TTC549 (cell line): ENCODE results near the gene STAT5A.
"Not testable (repeated sequence)": the region's sequence is repeated elsewhere in the genome, so short reads cannot be mapped to it uniquely, and the experiment has no call there.

Experiments
- FAIRE-seq: peaks from 2 replicates; lab custom pipeline; 2012; peaks lifted over from hg19 to GRCh38; lab: Jason Lieb, UNC

Gene STAT5A

DNA sequence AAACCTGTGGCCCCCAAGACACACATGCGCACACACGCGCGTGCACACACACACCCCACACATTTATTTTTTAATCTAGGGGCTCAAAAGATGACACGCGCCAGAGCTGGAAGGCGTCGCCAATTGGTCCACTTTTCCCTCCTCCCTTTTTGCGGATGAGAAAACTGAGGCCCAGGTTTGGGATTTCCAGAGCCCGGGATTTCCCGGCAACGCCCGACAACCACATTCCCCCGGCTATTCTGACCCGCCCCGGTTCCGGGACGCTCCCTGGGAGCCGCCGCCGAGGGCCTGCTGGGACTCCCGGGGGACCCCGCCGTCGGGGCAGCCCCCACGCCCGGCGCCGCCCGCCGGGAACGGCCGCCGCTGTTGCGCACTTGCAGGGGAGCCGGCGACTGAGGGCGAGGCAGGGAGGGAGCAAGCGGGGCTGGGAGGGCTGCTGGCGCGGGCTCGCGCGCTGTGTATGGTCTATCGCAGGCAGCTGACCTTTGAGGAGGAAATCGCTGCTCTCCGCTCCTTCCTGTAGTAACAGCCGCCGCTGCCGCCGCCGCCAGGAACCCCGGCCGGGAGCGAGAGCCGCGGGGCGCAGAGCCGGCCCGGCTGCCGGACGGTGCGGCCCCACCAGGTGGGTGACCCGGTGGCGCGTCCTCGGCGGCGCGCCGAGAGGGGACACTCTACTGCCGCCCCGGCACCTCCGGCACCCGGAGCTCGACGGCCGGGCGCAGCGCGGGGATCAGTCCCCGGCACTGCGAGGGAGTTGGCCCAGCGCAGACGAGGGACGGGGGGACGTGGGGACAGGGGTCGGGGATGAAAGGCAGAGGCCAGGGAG lies at the start of gene STAT5A:
STAT5A (plus strand) TSS at position 522 of the 826 bp plus-strand sequence. CDS start 914 bp downstream, outside the sequence.
- FAIRE-seq: no peak

GRCh38 chr17:42239576-42239975 lies 48.7 kb upstream of the STAT5A start:
- not testable (repeated sequence) for FAIRE-seq

GRCh38 chr17:42240201-42240600 lies 48.1 kb upstream of the STAT5A start:
- no peak for FAIRE-seq

- FAIRE-seq: not testable (repeated sequence)
Observed at GRCh38 chr17:42240863-42241262, 47.4 kb upstream of the STAT5A start.

DNA sequence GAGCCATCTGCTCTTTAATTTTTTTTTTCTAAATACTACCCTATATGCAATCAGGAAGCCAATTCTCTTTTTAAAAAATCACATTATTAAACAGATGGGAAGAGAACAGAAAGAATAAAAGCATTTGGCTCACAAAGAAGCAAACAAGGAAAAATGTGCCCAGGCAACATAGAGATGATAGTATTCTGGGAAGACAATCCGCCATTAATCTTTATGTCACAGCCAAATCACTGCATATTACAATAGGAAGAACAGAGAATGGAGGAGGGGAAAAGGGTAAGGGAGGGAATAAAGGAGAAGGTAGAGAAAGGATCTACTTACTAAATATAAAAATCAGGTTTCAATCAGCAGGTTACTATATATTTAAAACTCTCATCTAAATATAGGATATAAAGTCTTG lies 46.4 kb upstream of the STAT5A start:
- no peak for FAIRE-seq

DNA sequence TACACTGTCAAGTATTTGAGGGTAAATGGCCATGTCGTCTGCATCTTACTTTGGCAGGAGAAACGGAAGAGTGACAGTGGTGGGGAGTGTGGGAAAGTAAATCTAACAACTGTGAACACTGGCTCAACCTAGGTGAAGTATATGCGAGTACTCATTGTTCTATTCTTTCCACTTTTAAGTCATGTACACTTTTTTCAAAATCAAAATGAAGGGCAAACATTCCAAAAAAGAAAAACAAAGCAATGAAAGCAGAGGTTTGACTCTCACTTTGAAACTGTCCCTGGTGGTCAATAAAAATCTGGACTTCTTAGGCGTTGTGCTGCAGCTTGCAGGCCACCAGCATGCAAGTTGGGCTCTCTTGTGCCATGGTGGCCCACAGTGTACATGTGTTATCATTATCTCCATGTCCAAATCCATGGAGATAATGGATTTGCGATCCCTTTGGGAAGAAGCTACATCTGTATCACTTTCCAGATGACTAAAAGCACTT lies 44.8 kb upstream of the STAT5A start:
- FAIRE-seq: no peak

DNA sequence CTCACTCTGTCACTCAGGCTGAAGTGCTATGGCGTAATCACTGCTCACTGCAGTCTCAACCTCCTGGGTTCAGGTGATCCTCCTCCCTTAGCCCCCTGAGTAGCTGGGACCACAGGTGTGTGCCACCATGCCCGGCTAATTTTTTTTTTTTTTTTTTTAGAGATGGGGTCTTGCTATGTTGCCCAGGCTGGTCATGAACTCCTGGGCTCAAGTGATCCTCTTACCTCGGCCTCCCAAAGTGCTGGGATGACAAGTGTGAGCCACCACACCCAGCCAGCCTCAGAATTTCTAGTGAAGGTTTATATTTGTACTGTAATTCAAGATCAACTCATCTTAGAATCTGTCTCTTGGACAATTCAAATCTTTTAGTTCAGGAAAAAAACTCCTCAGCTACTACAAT lies 44.2 kb upstream of the STAT5A start:
- not testable (repeated sequence) for FAIRE-seq

DNA sequence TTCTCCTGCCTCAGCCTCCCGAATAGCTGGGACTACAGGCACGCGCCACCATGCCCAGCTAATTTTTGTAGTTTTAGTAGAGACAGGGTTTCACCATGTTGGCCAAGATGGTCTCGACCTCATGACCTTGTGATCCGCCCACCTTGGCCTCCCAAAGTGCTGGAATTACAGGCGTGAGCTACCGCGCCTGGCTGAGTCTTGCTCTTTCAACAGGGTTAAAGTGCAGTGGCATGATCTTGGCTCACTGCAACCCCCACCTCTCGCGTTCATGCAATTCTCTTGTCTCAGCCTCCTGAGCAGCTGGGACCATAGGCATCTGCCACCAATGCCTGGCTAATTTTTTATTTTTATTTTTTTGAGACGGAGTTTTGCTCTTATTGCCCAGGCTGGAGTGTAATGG lies 43.1 kb upstream of the STAT5A start:
- not testable (repeated sequence) for FAIRE-seq

DNA sequence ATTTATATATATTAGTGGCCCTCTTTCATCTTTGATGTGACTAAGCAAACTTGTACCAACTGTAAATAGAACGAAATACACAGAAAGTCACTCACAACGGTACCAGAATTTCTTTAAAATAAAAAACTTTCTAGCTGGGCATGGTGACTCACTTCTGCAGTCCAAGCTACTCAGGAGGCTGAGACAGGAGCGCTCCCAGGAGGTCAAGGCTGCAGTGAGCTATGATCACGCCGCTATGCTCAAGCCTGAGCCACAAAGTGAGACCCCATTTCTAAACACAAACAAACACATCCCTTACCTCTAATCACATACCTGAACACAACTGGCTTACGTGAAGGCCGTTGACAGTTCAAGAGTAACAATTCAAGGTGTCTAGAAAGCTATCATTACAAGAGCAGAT lies 41.8 kb upstream of the STAT5A start:
- FAIRE-seq: no peak

GRCh38 chr17:42247734-42248133 lies 40.6 kb upstream of the STAT5A start:
- FAIRE-seq: no peak

DNA sequence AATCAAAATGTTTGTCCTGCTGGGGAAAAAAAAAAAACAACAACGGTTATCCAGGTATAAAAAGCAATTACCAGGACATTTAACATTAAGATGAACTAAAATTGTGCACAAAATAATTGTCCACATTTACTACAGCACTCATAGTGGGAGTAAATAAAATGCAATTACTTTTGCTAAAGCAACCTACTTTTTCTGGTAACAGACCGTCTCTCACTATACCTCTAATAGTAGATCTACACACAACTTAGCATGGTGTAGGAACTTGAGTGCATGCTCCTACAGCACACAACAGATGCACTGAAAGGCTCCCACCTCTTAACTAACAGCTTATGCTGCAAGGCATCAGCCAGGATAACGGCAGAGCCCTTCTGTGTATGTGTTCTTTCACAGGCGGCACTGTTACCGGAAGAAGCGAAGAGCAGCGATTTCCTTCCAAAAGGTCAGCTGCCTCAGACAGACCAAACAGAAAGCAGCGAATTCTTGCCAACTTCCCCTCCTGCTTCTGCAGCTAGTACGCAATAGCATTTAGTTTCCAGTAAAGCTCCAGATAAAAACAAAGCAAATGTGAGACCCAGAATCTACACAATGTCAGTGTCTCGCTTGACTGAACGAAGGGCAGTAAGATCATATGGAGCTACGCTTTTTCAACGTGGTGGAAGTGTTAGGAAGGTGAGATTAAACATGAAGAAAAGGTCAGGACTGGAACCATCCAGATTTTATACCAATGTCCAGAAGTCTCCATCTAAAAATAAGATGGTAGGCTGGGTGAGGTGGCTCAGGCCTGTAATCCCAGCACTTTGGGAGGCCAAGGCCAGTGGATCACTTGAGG lies 39.7 kb upstream of the STAT5A start:
- no peak for FAIRE-seq

DNA sequence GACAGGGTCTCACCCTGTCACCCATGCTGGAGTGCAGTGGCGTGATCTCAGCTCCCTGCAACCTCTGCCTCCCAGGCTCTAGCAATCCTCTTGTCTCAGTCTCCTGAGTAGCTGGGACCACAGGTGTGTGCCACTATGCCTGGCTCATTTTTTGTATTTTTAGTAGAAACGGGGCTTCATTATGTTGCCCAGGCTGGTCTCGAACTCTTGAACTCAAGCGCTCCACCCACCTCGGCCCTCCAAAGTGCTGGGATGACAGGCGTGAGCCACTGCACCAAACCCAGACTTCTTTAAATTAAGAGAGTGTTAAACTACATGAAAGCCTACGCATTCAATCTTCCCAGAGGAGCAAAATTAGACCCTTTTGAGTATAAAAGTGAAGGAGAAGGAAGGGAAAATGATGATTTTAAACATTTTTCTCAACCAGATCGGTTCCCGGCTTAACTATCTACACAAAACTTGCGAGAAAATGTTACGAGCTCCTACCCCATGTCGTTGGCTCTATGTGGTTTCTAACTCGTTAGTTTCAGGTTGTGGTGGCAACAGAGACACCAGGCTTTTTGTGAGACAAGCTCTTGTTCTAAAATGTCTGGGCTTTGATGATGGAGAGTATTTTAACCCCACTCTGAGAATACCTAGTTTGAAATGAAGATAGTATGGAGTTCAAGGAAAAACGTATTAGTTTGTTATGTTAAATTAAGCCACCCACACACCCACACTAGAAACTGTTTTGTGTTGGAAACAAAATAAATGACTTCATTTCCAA lies 38.4 kb upstream of the STAT5A start:
- FAIRE-seq: no peak

- FAIRE-seq: no peak
Observed at GRCh38 chr17:42251115-42251514, 37.2 kb upstream of the STAT5A start.

GRCh38 chr17:42252597-42253550 lies 35.4 kb upstream of the STAT5A start:
- FAIRE-seq: no peak

DNA sequence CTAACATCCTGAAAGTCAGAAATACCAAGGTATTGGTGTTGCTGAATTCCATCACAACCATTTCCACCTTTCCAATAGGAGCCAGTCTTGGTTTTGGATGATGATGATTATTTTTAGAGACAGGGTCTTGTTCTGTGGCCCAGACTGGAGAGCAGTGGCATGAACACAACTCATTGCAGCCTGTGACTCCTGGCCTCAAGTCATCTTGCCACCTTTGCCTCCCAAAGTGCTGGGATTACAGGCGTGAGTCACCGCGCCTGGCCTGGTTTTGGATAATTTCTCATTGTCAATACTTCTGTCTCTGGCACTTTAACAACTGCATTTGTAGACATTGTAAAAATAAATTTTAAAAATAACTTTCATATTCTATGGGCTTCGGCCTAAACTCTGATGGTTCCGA lies 34.7 kb upstream of the STAT5A start:
- no peak for FAIRE-seq

DNA sequence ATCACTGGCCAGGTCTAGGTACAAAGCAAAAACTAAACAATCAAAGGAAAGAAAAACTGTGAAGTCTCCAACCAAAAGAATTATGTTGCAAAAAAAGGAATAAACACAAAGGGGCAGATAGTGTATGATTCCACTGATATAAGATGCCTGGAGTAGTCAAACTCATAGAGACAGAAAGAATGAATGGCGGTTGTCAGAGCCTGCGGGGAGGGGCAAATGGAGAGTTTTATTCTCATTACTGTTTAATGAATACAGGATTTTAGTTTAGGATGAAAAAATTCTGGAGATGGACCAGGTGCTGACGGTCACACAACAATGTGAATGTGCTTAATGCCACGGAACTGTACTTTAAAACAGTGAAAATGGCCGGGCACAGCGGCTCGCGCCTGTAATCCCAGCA lies 32.9 kb upstream of the STAT5A start:
- FAIRE-seq: no peak

DNA sequence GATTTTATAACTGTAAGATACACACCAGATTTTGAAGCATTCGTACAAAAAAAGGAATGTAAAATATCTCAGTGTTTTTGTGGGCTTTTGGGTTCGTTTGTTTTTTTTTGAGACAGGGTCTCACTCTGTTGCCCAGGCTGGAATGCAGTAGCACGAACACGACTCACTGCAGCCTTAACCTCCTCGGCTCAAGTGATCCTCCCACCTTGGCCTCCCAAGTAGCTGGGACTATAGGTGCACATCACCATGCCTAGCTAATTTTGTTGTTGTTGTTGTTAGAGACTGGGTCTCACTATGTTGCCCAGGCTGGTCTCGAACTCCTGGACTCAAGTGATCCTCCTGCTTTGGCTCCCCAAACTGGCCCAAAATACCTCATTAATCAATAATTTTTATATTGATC lies 28.0 kb upstream of the STAT5A start:
- FAIRE-seq: no peak

DNA sequence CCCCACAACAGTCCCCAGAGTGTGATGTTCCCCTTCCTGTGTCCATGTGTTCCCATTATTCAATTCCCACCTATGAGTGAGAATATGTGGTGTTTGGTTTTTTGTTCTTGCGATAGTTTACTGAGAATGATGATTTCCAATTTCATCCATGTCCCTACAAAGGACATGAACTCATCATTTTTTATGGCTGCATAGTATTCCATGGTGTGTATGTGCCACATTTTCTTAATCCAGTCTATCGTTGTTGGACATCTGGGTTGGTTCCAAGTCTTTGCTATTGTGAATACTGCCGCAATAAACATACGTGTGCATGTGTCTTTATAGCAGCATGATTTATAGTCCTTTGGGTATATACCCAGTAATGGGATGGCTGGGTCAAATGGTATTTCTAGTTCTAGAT lies 23.9 kb upstream of the STAT5A start:
- not testable (repeated sequence) for FAIRE-seq

GRCh38 chr17:42266462-42266861 lies 21.8 kb upstream of the STAT5A start:
- FAIRE-seq: no peak

DNA sequence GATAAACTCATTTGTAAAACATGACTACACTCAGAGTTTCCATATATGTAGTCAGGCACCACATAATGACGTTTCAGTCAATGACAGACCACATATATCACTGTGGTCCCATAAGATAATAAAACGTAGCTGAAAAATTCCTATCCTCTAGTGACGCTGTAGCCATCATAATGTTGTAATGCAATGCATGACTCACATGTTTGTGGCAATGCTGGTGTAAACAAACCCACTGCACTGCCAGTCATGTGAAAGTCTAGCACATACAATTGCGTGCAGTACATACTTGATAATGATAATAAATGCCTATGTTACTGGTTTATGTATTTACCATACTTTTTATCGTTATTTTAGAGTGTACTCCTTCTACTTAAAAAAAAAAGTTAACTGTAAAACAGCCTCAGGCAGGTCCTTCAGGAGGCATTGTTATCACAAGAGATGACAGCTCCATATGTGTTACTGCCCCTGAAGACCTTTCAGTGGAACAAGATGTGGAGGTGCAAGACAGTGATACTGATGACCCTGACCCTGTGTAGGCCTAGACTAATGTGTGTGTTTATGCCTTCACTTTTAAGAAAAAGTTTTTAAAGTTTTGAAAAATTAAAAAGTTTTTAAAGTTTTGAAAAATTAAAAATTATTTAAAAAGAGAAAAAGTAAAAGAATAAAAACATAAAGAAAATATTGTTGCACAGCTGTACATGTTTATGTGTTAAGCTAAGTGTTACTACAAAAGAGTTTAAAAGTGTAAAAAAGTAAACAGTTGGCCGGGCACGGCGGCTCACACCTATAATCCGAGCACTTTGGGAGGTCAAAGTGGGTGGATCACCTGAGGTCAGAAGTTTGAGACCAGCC lies 21.2 kb upstream of the STAT5A start:
- no peak for FAIRE-seq
